ENCODE results near the gene EPHA6.

GRCh38 chr3:97297032-97297431 is 482.6 kb downstream of the EPHA6 start:
- TF ChIP-seq EZH2phosphoT487 (IDR thresholded peaks at IDR 0.05; ENCODE audit: insufficient read depth, low read depth) (no peak), EZH2 (IDR thresholded peaks at IDR 0.05; ENCODE audit: insufficient read depth, poor library complexity, severe bottlenecking) (no peak)

All from GM23248 (cell line).